Lung (tissue), 12 donors: ENCODE results near the gene GPR35. TPM values are rescaled to one million over a fixed set of nuclear protein-coding genes. Genes with fewer than 3 reads are reported as not detected.
"Not testable (repeated sequence)": the region's sequence is repeated elsewhere in the genome, so short reads cannot be mapped to it uniquely, and the experiment has no call there.

Experiments
- ATAC-seq: fragments of 200-7000 bp; cut with Tn5 transposase; one replicate; pipeline ENCODE4 v1.9.1; 2020; ENCODE audit warnings: moderate number of reproducible peaks; ENCODE audit not compliant: insufficient read depth, low FRiP score
- DNase-seq, 3 donors: peaks; one replicate each; pipeline ENCODE4 v3.0.0-alpha.2; 2013 to 2017
- H3K27ac ChIP-seq, 2 donors: one replicate each; pipeline ENCODE4 v1.5.1; 2013; ENCODE audit warnings: mild to moderate bottlenecking in 2 of 2, moderate library complexity in 2 of 2, control low read depth in 1 of 2, inconsistent platforms in 1 of 2, low read depth in 1 of 2, low read length in 1 of 2
- H3K27me3 ChIP-seq, 3 donors: one replicate each; pipeline ENCODE4 v1.5.1; 2013; ENCODE audit warnings: low read length in 2 of 3; ENCODE audit not compliant: control insufficient read depth in 3 of 3, insufficient read depth in 3 of 3
- H3K36me3 ChIP-seq, 4 donors: one replicate each; pipeline ENCODE4 v1.5.1; 2013; ENCODE audit warnings: low read length in 4 of 4, mild to moderate bottlenecking in 1 of 4, moderate library complexity in 1 of 4; ENCODE audit not compliant: control insufficient read depth in 4 of 4, insufficient read depth in 4 of 4
- H3K4me1 ChIP-seq, 5 donors: one replicate each; pipeline ENCODE4 v1.5.1; 2013; ENCODE audit warnings: low read length in 5 of 5, mild to moderate bottlenecking in 2 of 5, moderate library complexity in 1 of 5; ENCODE audit not compliant: control insufficient read depth in 5 of 5, insufficient read depth in 5 of 5
- H3K4me3 ChIP-seq: one replicate; pipeline ENCODE4 v1.5.1; 2013; ENCODE audit warnings: mild to moderate bottlenecking, control low read depth, moderate library complexity
- H3K9ac ChIP-seq, 2 donors: one replicate each; pipeline ENCODE4 v1.5.1; 2013; ENCODE audit warnings: low read length in 2 of 2, control low read depth in 1 of 2; ENCODE audit not compliant: insufficient read depth in 1 of 2
- H3K9me3 ChIP-seq, 4 donors: one replicate each; pipeline ENCODE4 v1.5.1; 2013; ENCODE audit warnings: low read length in 3 of 4, mild to moderate bottlenecking in 1 of 4, moderate library complexity in 1 of 4; ENCODE audit not compliant: control insufficient read depth in 4 of 4, insufficient read depth in 3 of 4
- CTCF ChIP-seq: IDR thresholded peaks from 2 replicates; pipeline ENCODE4 v1.5.1; 2012; ENCODE audit warnings: mild to moderate bottlenecking; ENCODE audit errors: control extremely low read depth, extremely low read depth
- WGBS, 2 donors: extraction: QIAGEN DNeasy Blood & Tissue Kit; methylation state at CpG; one replicate each; pipeline ENCODE4 v1.1.7; 2013; 5-methylcytosine and 5-hydroxymethylcytosine counted together
- polyA plus RNA-seq, 2 donors: library from polyadenylated mRNA; stranded (reverse); fragments of 200-250 nt; gene quantifications; one replicate each; pipeline ENCODE4 v1.2.1, GENCODE V29; 2013
- total RNA-seq, 2 donors: library from RNA; depleted of rRNA in 1 of 2; stranded (reverse); fragments of >200 nt in 1 of 2; gene quantifications; one replicate each; pipeline ENCODE4 v1.2.1, GENCODE V29; 2014 to 2021
- donor health status: control.
- donor health status: control.
- donor health status: Bipolar disorder and iron deficiency.
- donor health status: healthy.
- donor health status: DM: yes; HTN: yes; CAD: no.

Gene GPR35
- total and polyA plus RNA-seq, 4 donors, result 2.3 to 10.3 (median 4.1) TPM

GRCh38 chr2:240650254-240650965 is 25.1 kb downstream of the GPR35 start:
- Histone ChIP-seq H3K27me3 (peaks cover 3 to 13% (median 8%) of the 10 kb centered on the region in 3 donors), H3K27ac (no peak overlapping the region), H3K9me3 (peaks cover 0 to 11% (median 0%) of the 10 kb centered on the region in 4 donors), H3K4me1 (no peaks in the 10 kb centered on the region), H3K9ac (no peak overlapping the region), H3K4me3 (no peak overlapping the region), H3K36me3 (no peaks in the 10 kb centered on the region)
- no peak for DNase-seq
- 81 to 88% methylated on average over 13 of the region's 13 CpGs for WGBS, 2 donors
- TF ChIP-seq CTCF, result no peak
- no peak for ATAC-seq

DNA sequence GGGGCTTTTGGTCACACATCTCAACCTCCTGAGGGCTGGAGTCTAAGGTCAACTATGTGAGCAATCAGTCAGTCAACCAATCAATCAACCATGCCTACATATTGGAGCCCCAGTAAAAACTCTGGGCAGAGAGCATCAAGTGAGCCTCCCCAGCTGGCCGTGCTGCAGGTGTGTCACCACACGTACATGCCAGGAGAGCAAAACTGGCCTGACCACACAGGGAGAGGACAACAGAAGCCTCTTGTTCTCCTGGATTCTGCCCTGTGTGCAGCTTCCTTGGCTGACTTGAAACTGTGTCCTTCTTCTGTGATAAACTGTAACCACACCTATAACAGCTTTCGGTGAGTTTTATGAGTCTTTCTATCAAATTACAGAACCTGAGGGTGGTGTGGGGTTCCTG is 25.9 kb downstream of the GPR35 start:
- WGBS, 2 donors, result 77 to 84% methylated on average over 3 of the region's 3 CpGs
- Histone ChIP-seq H3K4me1 (no peaks in the 10 kb centered on the region), H3K27me3 (peaks cover 3 to 15% (median 6%) of the 10 kb centered on the region in 3 donors), H3K4me3 (no peak overlapping the region), H3K36me3 (no peaks in the 10 kb centered on the region), H3K9ac (no peak overlapping the region), H3K27ac (no peak overlapping the region), H3K9me3 (peaks cover 0 to 6% (median 0%) of the 10 kb centered on the region in 4 donors)
- DNase-seq, result no peak
- TF ChIP-seq CTCF, result no peak
- ATAC-seq, result no peak

DNA sequence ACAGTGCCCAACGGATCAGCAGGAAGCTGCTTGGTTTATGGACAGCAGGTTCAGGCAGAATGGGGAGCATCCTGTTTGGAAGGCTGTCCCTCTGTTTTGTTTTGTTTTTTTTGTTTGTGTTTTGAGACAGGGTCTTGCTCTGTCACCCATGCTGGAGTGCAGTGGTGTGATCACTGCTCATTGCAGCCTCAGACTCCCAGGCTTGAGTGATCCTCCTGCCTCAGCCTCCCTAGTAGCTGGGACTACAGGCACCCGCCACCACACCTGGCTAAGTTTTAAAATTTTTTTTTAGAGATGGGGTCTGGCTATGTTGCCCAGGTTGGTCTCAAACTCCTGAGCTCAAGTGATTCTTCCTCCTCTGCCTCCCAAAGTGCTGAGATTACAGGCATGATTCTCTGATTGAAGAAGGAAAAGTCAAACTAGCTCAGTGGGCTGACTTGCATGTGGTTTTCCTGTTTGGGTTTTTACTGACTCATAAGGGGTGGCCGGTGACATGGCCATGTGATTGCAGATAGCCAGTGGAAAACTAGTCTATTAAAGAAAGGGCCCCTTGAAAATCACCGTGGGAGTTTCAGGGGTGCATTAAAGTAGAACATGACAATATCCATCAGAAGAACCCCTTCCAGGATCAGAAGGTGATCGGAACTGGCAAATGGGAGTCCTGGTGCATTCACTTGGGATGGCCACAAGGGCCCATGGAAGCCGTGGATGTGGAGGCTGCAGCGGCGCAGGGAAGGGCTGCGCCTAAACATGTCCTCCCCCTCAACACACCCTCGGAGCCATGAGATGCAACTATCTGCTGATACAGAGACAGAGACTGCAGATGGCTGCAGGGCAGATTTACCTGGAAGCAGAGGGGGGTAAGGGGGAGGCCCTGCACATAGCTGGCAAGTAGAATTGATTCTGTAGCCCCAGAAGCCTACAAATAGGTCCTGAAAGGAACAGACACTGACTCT is 30.9 kb downstream of the GPR35 start:
- DNase-seq (no peak), ATAC-seq (no peak)
- Histone ChIP-seq H3K9ac (no peak overlapping the region), H3K4me1 (no peaks in the 10 kb centered on the region), H3K27ac (no peak overlapping the region), H3K27me3 (peaks cover 0 to 11% (median 0%) of the 10 kb centered on the region in 3 donors), H3K4me3 (no peak overlapping the region), H3K9me3 (peaks cover 0 to 5% (median 0%) of the 10 kb centered on the region in 4 donors), H3K36me3 (no peaks in the 10 kb centered on the region)
- TF ChIP-seq CTCF, result no peak
- WGBS, 2 donors, result 71 to 72% methylated on average over 10 of the region's 10 CpGs

- not testable (repeated sequence) for H3K36me3 ChIP-seq, H3K9me3 ChIP-seq, H3K27ac ChIP-seq, H3K4me1 ChIP-seq, H3K27me3 ChIP-seq, H3K9ac ChIP-seq, DNase-seq, H3K4me3 ChIP-seq, ATAC-seq
- WGBS, 2 donors, result 93 to 95% methylated on average over 7 of the region's 7 CpGs
These were observed 34.6 kb downstream of the GPR35 start for GRCh38 chr2:240659883-240660282.
